Measurements from ENCODE around the gene DCUN1D4.

The DCUN1D4 gene

DNA sequence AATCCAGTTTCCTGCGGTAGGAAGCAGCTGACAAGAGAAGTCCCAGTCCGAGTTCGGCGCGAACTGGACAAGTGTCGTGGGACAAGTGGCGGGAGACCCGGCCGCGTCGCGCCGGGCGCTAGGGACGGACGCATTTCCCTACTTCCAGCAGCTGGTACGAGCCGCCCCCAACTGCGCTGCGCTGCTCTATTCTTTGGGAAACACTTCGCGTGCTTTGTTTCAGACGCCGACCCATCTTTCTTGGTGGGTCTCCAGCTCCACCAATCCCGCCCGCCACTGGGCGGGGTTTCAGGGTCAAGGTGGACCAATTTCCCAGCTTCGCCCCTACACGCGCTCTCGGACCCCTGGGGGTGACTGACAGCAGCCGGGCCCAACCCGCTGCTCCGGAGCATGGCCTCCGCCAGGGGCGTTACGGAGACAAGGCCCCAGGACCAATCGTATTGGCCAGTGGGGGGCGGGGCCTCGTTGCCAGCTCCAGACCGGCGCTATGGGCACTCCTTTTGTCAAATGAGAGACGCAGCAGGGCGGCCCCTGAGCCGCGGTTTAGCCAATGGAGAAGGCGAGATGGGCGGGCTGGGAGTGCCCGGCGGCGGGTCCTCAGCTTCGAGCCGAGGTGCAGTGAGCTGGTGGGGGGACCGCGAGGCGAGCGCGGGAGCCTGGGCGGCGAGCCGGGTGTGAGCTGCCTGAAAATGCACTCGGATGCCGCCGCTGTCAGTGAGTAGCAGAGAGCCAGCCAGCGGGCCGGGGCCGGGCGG is at the start of gene DCUN1D4:
Gene DCUN1D4, plus strand, starts transcription at position 600 of the 755 bp plus-strand sequence. Its CDS starts 90 bp downstream, at position 690.
- DNase-seq (ENCODE audit: low read depth): peak; percentile 100

DNA sequence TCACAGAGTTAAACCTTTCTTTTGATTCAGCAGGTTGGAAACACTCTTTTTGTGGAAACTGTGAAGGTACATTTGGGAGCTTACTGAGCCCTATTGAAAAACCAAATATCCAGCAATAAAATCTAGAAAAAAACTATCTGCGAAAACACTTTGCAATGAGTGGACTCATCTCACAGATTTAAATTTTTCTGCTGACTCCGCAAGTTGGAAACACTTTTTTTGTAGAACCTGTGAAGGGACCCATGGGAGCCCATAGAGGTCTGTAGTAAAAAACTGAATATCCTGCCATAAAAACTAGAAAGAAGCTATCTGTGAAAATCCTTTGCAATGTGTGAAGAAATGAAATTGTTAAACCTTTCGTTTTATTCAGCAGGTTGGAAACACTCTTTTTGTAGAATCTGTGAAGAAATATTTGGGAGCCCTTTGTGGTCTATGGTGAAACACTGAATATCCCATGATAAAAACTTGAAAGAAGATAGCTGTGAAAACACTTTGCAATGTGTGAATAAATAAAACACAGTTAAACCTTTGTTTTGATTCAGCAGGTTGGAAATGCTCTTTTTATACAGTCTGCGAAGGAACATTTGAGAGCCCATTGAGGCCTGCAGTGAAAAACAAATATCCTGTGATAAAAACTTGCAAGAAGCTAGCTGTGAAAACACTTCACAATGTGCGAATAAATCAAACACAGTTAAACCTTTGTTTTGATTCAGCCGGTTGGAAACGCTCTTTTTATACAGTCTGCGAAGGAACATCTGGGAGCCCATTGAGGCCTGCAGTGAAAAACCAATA is 22.3 kb upstream of the DCUN1D4 start:
- DNase-seq (ENCODE audit: low read depth): no peak

DNA sequence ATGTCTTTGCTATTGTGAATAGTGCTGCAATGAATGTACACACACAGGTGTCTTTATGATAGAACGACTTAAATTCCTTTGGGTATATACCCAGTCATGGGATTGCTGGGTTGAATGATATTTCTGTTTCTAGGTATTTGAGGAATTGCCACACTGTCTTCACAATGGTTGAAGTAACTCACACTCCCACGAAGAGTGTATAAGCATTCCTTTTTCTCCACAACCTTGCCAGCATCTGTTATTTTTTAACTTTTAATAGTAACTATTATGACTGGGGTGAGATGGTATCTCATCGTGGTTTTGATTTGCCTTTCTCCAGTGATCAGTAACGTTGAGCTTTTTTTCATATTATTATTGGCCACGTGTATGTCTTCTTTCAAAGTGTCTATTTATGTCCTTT is 17.6 kb upstream of the DCUN1D4 start:
- no peak for DNase-seq (ENCODE audit: low read depth)

DNA sequence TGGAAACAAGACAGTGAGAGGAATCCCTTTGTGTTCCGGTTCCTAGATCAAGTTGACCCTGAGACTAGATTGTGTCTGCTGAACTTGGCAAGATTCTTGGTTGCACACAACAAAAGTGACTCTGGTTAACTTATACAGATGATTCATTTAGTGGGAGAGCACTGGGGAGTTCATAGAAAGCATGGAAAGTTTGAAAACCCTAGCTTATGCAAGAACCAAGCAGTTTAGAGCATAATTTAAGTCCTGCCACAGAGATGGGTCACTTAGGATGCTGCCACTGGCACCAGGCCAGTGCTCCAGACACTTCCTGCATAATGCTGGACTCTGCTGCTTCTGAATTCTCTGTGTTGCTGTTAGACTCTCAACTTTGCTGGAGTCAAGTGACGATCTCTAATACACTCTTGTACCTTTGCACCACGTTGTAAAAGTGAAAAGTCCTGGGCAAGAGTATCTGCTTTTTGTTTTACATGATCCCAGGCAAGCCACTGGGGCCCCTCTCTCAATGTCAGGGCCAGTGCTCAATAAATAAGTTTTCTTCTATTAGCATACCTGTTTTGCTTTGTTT is 12.7 kb upstream of the DCUN1D4 start:
- no peak for DNase-seq (ENCODE audit: low read depth)

DNA sequence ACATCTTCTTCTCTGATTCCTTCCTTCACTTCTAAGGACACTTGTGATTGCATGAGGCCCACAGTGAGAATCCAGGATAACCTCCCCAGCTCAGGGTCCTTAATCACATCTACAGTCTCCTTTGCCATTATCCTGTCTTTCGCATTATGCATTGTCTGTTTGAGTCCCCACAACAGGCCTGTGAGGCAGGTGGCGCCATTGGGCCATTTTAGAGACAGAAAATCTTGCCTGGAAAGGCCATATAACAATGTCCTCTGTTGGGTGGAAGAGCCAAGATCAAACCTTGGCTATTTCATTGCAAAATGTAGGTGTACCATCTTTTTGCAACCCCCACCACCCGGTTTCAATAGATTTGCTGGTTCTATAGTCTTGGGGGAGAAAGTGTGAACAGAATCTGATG is 11.8 kb upstream of the DCUN1D4 start:
- peak; percentile 50 for DNase-seq (ENCODE audit: low read depth)

DNA sequence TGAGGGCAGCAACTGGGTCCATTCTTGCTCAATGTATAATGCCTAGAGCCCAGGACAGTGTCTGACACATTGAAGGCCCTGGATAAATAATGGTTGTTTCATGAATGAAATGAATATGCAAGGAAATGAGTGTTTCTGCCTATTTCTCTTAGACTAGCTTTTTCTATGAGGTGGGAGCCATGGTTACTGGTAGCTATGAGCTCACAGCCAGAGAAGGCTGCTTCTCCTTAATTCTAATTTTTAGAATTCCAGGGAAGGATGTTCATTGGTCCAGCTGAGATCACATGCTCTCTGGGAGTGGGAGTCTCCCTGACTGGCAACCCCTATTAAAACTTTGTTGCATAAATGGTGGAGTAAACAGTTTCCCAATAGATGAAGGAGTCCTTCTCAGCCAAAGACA is 9.7 kb upstream of the DCUN1D4 start:
- DNase-seq (ENCODE audit: low read depth): no peak

DNA sequence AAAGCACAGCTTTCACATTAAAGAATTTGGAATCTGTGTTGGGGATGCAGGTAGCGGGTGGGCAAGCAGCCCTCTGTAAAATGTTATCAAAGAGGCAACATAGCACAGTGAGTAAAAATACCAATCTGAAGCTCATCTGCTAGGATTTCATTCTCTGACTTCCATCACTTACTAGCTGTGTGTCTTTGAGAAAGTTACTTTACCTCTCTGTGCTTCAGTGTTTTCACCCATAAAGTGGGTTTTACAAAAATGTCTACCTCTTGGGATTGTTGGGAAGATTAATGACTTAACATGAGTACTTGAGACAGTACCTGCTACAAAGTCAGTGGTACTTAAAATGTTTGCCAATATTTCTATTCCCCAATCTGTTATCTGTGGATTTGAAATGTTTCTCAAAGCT is 7.9 kb upstream of the DCUN1D4 start:
- no peak for DNase-seq (ENCODE audit: low read depth)

DNA sequence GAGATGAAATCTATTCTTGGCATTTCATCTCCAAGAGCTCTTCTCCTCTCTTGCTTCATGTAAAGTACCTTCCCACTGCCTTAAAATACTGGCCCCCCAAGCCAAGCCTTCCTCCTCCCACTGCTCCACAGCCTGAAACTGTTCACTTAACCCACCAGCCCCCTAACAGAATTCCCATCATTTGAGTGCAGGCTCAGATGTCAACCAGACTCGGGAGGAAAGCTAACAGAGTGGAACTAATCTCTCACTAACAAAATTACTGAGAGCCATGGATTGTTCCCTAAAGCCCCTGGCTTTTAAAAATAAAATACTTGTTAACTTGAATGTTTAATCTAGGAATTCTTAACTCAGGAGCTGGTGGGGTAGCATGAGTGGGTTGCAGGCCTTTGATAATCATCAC is 7.1 kb upstream of the DCUN1D4 start:
- DNase-seq (ENCODE audit: low read depth): no peak

DNA sequence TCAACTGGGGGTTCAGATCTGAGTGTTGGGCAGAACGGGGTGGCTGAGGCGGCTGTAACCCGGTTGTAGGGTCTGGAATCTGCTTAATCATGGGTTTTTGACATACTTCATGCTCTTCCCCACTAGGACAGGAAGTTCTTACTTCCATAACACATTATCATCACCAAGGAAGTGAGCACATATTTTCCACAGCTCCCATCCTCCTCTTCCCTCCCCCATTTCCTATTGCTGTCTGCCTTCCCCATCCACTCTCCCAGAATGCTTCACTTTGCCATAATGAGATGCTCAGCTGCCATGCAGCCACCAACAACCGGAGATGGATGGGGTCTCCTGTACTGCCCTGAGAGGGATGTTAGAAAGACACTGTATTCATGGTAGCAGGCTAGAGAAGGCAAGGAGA is 6.4 kb upstream of the DCUN1D4 start:
- DNase-seq (ENCODE audit: low read depth): peak; percentile 12

DNA sequence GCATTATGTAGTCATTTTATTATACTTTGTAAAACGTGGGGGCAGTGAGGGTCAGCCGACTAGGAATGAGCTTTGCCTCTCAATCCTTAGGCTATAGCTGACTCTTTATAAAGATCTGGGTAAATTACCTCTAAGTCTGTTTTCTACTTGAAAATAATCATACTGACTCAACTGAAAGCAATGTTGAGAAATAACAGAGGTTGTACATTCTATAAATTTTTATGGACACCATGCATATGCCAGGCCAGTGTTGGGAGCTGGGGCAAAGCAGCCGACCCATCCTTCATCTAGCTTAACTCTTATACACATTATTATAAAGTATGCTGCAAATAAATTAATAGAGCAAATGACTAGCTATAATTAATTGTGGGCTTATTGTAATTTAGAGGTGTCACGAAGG is 2.2 kb upstream of the DCUN1D4 start:
- DNase-seq (ENCODE audit: low read depth): peak; percentile 14

DNA sequence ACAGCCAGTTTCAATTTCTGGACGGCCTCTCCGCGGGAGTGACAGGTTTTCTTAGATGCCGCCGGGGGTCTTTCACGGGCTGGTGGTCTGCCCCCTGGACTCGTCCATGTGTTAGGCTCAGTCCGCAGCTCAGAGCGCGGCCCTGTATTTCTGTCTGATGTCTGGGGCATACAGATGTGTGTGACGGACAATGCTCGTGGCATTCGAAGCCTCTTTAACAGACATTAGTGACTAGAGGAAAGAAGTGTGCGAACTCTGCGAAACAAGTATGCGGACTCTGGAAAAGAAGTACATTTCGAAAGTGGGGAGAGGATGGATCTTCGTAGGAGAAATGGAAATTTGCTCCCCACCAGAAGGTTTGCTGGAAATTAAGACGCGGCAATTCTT is 793 bp upstream of the DCUN1D4 start:
- DNase-seq (ENCODE audit: low read depth): no peak

DNA sequence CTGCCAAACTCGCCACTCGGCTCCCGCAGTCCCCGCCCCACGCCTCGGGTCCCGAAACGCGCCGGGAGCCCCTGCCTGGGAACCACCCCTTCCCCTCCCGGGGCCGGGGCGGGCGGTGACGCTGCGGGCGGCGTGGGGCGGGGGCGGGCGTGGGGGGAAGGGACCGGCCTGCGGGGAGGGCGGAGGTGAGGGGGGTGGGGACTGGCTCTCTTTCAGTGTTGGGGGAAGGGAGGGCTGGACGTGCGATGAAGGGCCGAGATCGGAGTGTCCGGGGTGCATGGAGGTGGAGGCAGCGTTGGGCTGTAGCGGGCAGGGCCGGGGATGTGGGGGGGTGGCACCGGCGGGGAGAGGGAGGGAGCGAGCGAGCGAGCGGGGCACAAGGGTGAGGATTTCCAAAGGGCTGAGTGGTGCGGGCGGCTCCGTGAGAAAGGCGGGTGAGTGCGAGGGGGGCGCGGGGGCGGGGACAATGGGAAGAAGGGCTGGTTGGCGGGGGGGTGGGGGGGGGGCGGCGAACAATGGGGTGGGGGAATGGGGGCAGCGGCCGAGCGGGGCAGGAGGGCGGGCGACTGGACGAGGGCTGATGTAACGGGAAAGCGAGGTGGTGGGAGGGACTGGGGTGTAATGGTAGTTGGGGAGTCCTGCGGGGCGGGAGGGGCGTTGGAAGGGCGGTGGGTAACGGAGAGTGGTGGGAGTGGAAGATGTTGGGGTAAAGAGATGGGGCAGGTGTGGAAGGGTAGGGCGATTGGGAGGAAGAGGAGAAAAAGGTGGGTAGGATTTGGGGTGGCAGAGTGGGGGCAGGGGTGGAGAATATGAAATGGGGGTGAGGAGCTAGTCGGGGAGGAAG is 578 bp downstream of the DCUN1D4 start:
- peak; percentile 82 for DNase-seq (ENCODE audit: low read depth)

DNA sequence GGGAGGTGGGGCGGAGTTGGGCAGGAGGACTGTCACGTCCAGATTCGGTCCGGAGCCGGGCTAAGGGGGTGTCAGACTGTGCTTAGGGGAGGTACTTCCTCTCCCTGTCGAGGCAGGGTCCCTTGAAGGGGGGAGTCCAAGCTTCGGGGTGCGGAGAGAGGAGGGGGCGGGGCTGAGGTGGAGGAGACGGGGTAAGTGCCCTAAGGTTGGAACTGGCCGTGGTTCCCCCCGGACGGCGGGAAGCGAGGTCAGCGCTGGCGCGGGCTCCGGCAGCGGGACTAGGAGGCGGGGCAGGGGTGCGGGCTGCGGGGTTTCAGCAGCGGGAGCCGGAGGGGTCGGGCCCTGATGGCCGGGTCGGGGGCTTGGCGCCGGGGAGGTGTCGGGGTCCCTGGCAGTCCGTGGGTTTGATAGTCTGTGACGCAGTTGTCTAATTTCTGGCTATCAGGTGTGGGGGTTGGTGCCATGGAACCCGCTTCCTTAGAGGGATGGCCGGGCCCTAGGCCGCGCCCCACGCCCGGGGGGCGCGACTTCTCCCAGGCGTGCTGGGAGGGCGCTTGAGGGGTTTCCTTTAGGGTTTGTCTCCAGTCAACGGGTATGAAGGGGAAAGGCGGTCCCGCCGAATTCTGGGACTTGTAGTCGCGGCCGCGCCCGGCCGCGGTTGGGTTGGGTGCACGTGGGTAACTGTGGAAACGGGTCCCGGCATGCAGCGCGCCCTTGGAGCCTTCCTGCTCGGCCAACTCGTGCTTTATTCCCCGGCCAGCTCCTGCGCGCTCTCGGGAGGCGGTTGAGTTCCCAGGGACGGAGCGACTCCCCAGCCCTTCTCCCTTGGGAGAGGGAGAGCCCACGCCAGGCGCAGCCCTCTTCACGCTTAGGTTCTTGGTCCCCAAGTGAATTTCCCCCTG is 1.5 kb downstream of the DCUN1D4 start:
- DNase-seq (ENCODE audit: low read depth): peak; percentile 94

DNA sequence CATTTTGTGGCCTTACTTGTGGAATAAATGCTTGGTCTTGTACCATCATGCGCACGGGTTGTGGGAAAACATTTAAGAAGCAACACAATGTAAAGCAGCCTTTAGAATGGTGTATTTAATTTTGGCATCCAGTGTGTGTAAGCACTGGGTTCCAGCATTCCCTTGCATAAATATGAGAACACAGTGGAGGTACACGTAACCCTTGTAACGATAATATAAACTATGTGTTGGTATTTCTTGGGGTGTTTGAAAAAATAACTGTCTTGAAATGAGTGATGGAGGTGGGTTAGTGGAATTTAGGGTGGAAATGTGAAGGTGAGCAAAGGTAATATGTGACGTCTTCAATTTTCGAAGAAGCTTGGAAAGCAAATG is 2.1 kb downstream of the DCUN1D4 start:
- no peak for DNase-seq (ENCODE audit: low read depth)

DNA sequence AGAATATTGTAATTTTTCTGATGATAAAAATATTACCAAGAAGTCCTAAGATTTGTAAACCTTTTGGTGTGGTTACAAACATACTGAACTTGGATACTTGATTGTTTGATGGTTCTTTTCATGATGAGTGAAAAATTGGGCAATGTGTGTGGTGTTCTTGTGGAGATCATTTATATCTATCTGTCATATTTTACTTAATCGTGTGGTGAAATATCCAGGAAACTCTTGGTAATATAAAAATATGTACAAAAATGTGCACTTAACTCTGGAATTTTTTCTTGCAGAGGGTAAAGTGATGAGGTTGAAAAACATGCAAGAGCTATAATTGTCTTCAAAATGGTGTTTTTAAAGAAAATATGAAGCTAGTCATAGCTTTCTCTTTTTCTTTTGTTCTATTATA is 2.8 kb downstream of the DCUN1D4 start:
- DNase-seq (ENCODE audit: low read depth): peak; percentile 44

DNA sequence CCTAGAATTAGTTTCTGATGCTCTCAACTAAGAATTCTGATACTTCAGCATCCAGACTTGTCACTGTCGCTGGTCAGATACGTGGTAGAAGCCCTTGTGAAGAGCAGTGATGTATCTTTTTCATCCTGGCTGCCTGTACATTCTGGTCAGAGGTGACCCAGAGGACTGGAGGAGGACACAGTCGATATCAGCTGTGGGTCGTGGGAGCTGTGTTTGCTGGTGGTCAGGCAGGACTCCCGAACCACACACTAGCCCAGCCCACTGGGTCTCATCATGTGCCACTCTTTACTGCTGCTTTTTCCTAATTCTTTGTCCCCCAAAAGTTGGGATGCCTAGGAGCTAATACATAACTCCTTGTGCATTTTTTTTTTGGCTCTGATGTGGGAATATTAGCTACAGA is 6.5 kb downstream of the DCUN1D4 start:
- DNase-seq (ENCODE audit: low read depth): no peak

DNA sequence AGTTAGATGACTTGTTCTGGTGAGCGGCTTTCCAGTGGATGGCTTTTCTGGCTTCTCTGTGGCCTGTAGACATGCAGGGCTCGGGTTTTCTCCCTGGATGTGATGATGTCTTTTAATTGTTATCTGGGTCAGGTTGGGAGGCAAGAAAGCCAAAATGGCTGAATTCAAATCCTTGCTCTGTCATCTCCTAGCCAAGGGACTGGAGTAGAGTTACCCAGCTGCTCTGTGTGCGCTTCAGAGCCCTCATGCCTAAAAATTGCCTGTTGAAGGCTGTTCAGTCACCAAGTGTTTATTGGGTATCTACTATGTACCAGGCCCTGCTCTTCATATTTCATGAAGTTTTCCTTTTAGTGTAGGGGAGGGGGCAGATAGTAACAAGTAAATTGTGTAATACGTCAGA is 7.3 kb downstream of the DCUN1D4 start:
- DNase-seq (ENCODE audit: low read depth): no peak

DNA sequence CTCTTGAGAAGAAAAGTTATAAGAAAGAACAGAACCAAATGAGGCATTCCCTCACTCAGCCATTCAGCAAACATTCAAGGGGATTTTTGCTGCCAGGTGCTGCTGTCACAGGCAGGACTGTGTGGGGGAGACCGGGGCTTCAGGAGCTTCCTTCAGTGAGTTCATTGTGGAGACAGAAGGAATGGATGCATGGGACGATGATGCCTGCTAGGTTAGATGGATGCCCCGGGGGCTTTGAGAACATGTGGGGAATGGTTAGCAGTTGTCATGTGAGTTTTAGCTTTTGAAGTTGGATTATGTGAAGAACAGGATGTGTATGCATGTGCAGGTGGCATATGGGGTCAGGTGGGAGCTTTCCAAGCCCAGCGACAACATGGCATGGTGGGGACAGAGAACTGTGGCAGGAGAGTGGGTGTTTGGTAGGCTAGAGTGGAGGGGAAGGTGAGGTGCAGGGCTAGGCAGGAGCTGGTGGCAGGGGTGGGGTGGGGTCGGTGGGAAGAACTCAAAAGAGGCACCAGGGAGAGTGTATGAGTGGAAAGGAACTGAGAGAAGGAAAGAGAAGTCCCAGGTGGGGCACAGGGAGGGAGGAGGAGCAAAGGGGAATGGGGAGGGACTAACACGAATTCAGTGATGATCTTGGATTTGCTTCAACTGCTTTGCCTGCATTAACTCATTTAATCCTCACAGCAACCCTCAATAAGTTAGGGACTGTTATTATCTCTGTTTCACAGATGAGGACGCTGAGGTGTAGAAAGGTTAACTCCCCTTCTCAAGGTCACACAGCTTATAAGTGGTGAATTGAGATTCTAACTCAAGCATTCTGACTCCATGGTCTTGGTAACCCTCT is 8.4 kb downstream of the DCUN1D4 start:
- no peak for DNase-seq (ENCODE audit: low read depth)

DNA sequence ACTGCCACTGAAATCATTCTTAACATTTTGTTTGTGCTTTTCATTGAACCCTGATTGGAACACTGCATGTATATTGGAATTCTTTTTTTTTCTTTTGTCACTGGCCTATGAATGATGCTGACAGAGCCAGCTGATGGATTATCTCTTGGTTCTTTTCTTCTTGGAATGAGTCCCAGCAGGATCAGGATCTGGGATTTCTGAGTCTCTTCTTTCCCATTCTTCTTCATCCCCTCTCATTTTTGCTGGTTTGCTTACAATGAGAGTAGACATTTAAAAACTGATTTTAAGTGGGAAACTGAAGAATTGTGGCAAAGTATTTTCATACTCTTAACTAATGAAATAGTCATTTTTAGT is 9.0 kb downstream of the DCUN1D4 start:
- no peak for DNase-seq (ENCODE audit: low read depth)

DNA sequence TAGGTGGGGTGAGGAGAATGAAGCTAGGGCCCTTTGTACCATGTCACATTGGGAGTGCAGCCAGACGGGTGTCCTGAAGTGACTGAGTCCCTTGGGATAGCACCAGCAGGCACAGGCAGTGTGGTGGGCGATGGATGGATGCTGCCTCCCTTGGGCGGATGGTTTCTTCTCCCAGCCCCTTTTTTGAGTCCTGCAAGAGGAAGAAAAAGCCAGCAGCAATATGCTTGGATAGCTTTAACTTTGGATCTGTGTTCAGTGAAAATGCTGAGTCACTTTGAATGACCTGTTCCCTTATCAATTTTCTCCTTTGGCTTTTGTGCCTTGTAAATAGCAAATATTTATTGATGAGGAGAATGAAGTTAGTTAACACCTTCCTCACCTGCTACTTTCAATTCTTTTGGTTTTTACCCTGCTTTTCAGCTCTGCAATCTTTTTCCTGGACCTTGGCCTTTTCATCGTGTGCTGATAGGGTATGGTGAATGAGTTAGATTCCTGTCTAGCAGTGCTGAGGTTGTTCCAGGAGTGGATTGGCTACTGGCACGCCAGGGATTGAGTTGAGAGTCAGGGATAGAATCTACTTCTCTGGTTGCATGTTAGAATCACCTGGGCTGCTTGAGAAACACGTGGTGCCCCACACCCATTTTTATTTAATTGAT is 10.2 kb downstream of the DCUN1D4 start:
- no peak for DNase-seq (ENCODE audit: low read depth)

All from fibroblast of gingiva (primary cell).